ENCODE results near the gene RDH11.
"Not testable (repeated sequence)": the region's sequence is repeated elsewhere in the genome, so short reads cannot be mapped to it uniquely, and the experiment has no call there.

RDH11 gene

DNA sequence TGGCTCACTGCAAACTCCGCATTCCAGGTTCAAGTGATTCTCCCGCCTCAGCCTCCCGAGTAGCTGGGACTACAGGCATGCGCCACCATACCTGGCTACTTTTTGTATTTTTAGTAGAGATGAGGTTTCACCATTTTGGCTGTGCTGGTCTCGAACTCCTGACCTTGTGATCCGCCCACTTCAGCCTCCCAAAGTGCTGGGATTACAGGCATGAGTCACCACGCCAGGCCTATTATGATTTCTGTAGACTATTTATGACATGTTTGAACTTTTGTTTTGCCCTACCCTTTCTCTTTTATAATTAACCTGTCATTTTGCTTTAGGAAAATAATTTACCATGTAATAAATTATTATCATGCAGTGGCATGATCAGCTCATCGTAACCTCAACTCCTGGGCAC lies 5.9 kb upstream of the RDH11 start, which contains the start of gene RDH12:
Gene RDH12 (plus strand): TSS at position 395 of the 400 bp plus-strand sequence. CDS start 20,757 bp downstream, outside the sequence.
- not testable (repeated sequence) for DNase-seq

DNA sequence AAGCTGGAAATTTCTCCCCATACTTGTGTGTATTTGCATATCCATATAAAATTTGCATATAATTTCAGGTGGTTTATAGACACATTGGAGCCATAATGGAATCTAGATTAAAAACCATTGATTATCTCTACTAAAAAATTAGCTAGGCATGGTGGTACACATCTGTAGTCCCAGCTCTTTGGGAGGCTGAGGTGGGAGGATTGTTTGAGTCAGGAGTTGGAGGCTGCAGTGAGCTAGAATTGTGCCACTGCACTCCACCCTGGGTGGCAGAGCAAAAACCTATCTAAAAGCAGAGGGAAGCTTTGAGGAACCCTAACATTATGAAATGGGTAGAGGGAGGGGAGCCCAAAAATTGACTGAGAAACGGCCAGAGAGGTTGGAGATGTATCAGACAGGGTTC lies 2.6 kb upstream of the RDH11 start:
- DNase-seq = no peak

DNA sequence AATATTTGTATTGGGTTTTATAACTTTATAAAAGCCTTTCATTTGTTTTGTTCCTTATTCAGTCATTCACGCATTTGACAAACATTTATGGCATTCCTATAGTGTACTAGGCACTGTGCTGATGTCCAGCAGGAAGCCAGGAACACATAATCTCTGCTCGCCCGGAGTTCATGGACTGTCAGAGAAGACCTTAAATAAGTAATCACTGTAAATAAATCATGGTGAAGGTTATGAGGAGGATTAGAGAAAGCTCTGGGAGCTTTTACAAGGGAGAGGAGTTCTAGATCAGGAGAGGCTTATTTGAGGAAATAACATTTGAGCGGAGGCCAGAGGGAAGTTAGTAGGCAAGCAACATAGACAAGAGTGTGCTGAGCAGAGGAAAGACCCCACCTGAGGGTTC lies 1.4 kb upstream of the RDH11 start:
- DNase-seq = no peak

DNA sequence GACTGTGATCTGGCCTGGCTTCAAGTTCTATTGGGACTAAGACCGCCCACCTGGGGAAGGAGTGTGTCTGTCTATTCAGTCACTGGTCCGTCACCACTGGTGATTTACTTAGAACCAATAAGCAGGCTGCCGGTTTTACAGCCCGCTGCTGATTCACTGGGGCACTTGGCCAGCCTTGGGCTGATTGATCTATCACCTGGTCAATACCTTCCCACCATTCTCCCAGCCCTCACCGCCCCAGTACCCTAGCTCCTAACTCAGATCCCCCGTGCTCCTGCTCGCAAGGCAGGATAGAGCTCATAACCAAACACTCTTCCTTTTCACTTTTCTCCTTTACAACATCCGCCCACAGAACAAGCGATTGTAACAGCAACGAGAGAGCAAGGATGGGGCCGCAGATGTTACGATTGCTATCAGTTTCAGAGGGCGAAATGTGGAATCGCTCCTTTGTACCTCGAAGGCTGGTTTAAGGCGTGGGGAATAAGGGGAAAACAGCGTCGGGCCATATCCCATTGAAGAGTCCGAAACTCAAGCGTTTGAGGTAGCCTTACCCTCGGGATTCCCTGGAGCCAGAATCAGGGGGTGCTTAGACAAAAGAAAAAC lies 672 bp downstream of the RDH11 start:
- peak; percentile 20 for DNase-seq

DNA sequence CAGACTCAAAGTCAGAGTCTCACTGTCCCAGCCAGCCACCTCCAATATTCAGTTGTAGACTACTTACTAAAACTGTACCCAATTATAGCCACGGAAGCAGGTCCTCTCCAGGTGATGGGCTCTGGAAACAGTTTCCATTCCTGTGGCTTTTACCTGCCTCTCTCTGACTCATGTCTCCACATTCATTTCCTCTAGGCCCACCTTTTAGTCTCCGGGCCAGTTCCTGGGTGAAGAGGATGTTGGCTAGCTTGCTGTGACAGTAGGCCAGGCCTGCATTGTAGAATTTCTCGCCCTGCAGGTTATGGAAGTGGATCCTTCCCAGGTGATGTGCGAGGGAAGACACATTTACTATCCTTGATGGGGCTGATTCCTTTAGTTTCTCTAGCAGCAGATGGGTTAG lies 5.6 kb downstream of the RDH11 start:
- DNase-seq = no peak

DNA sequence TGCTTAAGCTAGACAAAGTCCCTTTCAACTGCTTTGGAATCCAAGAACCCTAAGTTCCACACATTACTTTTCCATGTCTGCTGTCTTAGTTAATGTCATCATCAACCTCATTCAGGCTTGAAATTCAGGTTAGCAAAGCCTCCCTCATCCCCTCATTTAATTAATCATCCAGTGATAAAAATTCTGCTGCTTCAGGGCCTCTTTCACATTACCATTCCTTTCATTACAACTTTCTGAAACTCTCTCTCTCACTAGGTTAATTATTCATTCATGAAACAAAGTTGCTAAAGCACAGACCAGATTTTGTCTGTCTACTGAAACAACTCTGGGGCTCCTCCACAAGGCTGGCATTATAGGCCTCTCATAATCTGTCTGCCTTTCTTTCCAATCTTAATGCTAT lies 11.7 kb downstream of the RDH11 start:
- no peak for DNase-seq

DNA sequence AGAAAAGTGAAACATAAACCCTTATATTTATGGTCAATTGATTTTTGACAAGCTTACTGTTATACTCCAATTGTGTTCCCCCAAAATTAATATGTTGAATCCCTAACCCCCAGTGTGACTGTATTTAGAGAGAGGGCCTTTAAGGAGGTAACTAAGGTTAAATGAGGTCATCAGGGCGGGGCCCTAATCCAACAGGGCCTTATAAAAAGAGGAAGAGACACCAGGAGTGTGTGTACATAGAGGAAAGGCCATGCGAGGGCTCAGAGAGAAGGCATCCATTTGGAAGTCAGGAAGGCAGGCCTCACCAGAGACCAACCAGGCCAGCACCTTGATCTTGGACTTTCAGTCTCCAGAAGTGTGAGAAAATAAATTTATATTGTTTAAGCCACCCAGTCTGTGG lies 14.6 kb downstream of the RDH11 start:
- no peak for DNase-seq

DNA sequence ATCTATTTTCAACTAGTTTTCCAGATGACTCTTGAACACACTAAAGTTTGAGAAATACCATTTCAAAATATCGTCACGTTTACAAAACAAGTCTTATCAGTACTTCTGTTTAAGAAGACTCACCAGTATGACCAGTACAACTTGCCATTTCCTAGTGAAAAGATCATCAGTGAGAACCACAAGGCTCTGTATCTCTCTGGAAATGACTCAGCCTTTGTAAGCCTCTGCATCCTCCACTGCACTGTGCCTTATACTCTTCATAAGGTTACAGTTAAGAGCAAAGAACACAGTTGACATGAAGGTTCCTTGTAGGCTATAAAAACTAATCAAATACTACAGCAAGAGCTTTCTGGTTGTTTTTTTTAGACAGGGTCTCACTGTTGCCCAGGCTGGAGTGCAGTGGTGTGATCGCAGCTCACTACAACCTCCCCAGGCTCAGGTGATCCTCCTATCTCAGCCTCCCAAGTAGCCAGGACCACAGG lies 15.4 kb downstream of the RDH11 start:
- no peak for DNase-seq

DNA sequence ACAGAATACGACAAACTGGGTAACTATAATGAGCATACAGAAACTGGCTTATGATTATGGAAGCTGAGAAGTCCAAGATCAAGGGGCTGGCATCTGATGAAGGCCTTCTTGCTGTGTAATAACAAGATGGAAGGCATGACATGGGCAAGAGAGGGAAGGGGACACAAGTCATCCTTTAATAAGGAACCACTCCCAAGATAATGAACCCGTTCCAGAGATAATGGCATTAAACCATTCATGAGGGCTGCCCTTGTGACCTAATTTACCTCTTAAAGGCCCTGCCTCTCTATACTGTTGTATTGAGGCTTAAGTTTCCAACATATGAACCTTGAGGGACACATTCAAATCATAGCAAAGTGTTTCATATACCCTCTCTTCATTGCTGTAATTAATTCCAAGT lies 16.6 kb downstream of the RDH11 start:
- no peak for DNase-seq

DNA sequence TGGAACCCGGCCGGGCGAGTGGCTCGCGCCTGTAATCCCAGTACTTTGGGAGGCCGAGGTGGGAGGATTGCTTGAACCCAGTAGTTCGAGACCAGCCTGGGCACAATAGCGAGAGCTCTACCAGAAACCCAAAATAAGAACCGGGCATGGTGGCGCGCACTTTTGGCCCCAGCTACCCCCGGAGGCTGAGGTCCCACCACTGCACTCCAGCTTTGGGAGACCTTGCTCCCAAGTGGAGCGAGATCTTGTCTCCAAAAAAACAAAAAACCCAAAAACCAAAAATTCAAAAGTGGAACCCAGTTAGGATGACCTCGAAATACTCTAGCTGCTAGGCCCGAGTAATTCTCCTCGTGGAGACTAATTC lies 20.4 kb downstream of the RDH11 start:
- DNase-seq = no peak

DNA sequence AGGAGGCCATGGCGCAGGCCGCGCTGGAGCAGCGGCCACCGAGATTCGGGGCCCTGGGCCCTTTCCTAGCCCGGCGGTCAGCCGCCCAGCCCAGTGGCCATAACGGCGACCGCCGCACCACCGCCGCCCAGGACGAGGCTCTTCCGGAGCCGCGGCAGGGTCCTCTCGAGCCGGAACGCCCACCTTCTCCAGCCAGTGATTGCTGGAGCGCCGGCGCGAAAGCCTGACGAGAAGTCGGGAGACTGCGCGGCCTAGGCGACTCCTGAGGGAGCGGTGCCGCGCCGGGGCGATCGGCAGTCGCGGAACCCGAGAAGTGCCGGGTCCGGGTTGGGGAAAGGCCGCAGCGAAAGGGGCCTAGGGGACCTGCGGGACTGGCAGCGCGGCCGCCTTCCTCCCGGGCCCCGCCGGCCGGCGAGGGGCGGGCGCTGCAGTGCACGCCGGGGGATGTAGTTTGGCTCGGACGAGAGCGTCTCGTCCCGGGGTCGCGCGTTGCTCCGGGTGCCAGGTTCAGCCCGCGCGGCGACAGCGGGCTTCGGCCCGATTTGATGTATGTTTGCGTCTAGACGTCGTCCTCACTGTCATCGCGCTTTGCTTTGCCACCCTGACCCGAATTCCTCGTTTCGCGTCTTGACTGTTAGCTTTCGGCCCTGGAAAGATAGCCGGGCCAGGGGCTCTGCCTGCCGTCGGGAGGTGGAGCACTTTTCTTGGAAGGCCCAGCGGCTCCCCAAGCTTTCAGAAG lies 20.9 kb downstream of the RDH11 start, which contains the start of gene VTI1B:
Gene VTI1B (minus strand): TSS at position 153 of the 739 bp plus-strand sequence. CDS start 143 bp downstream, at position 10.
- no peak for DNase-seq

DNA sequence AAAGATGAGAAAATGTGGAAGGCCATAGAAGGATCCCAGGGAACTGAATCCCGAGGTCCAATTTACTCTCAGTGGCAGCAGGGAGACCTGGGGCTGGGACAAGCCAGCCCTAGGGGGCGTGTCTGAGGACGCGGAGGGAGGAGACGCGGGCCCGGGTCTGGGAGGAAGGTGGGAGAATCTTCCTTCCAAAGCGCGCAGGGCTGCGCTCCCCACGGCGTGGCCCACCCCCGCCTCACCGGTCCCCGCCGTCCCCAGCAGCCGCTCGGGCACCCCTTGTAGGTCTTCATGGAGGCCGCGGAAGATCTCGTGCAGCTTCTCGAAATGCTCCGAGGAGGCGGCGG lies 21.5 kb downstream of the RDH11 start:
- no peak for DNase-seq

DNA sequence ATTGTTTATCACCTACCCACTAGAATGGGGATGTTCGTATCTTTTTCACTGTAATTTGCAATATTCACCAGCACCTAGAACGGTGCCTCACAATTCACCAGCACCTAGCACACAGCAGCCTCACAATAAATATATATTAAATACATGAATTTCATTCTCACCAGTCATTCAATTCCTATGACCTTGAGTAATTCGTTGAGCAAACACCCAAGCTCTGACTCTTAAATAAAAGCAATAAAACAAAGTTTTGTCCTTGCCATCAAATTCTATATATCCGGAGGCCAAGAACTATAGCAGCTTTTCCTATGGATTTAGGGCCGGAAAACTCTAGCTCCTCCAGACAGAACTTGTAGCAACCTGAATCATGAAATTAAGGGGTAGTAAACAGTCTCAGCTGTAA lies 22.1 kb downstream of the RDH11 start:
- no peak for DNase-seq

DNA sequence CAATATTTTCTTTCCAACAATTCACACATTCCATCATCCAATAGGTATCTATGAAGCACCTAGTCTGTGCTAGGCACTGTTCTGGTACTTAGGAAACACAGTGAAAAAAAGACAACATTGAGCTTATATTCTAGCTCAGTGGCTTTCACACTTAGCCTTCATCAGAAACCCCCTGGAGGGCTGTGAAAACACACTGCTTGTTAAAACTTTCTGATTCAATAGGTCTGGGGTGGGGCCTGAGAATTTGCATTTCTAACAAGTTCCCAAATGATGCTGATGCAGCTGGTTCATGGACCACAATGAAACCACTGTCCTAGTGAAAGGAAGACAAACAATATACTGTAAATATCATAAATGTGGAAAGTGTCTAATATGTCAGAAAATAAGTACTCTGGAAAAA lies 27.0 kb downstream of the RDH11 start:
- DNase-seq = no peak

DNA sequence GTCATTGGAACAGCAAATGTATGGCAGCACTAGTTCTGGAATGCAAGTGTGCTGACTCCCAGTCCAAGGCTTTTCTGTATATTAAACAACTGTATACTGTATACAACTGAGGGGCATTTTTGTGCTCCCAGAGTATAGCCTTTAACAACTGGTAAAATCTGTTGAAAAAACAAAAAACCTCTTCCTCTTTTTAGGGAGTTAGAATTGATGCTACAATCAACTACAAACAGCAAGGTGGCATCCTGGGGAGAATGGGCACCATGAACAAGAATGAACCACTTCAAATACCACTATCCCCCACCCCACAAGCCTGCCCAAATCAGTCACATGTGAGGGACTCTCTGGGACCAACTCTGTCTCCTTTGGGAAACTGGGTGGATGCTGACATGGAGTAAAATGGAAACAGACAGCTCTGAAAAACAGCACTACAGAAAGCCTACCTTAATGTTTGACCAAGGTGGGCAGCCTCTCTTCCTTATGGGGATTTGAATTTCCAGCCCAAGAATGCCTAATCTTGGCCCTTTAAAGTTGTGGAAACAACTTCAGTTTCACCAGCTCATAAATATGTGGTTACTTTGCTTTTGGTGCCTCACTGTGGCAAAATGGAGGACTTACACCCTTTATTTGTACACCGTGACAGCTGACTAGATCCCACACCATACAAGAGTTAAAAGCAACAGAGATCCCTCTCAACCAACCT lies 28.7 kb downstream of the RDH11 start:
- no peak for DNase-seq

DNA sequence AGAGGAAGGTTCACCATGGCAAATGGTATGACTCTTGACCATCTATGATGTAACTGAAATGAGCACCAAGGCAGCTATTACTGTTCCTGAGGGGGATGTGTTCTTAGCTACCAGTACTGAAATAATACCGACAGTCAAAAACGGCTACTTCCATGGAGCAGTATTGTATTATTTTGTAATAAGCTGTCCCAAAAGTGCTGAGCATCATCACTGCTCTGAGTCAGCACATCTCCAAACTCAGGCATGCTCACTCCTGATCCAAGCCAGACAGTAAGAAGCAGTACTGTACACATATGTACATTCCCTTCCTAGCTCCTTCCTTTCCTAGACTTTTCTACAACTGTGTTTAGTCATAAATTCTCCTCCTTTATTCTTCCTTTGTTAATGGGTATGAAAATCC lies 29.7 kb downstream of the RDH11 start:
- DNase-seq = no peak

DNA sequence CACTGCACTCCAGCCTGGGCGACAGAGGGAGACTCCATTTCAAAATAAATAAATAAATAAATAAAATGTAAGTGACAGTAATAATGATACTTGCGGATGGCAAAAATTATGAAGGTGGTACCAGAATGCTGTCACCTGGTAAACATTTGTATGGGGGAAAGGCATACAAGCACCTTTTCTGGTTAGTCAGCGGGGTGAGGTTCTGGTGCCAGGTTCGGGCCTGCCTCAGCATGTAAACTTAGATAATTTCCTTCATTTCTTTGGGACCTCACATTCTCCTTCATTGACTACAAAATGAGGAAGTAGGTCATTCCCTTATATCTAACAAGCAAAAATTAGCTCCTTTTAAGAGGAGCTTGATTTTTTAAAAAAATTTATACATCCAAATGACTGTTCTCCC lies 31.9 kb downstream of the RDH11 start:
- DNase-seq = no peak

DNA sequence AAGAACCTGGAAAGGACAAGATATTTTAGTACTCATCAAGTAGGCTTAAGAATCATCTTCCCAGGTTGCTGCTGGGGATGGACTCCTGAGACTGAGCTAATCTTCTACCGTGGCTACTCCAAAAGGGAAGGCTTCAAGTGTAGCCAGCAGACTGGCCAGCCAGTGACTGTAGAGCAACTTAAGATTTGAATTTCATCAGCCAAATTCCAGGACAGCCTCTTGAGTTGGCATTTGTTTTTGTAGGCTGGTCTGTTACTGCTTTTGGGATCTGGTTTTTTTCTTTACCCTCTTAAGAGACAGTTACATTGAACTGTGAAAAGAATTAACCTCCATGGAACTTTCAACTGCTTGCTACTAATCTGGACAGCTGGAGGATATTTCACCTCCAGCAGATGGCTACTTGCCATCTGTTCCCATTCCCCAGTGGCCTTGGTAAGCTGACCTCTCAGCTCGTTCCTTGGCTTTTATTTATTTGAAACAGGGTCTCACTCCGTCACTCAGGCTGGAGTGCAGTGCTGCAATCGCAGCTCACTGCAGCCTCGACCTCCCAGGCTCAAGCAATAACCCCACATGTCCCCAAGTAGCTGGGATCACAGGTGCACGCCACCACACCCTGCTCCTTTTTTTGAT lies 41.8 kb downstream of the RDH11 start:
- DNase-seq = no peak

DNA sequence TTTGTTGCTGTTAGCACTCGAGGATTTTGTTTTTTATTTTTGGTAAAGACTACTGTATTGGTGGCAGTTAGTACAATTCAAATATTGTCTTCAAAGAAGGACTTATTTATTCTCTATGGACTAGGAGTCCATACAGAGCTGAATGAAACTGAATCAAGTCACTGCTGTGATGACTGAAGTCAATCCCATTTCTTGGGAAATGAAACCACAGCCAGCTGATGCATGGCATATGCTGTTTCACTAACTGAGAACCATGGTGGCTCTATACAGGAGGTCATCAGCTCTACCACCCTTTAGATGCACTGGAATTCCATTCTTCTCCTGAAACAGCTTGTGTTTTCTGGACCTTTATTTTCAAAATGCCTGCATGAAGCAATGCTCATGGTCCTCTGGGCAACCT lies 43.4 kb downstream of the RDH11 start:
- DNase-seq = no peak

DNA sequence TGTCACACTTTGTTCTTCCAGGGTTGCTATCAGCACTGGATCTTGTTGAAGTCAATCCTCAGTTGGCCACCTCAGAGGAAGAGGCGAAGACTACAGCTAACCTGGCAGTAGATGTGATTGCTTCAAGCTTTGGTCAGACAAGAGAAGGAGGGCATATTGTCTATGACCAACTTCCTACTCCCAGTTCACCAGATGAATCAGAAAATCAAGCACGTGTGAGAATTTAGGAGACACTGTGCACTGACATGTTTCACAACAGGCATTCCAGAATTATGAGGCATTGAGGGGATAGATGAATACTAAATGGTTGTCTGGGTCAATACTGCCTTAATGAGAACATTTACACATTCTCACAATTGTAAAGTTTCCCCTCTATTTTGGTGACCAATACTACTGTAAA lies 44.9 kb downstream of the RDH11 start:
- no peak for DNase-seq

DNA sequence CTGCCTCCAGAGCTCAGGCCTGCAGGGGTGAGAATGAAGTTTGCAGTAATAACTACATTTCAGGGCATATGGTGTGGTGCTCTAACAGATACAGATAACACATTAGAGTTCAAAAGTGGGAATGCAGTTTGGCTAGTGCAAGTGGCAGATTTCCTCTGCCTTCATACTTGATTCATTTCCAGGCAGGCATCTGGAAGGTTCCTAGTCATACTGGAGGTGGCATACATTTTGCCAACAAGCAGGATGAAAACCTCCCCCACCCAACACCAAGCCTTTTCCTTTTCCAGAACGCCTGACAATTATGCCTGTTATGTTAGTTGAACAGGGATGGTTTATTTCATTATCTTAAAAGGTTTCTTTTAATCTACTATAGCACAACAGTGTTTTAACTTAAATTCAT lies 45.4 kb downstream of the RDH11 start:
- DNase-seq = no peak

DNA sequence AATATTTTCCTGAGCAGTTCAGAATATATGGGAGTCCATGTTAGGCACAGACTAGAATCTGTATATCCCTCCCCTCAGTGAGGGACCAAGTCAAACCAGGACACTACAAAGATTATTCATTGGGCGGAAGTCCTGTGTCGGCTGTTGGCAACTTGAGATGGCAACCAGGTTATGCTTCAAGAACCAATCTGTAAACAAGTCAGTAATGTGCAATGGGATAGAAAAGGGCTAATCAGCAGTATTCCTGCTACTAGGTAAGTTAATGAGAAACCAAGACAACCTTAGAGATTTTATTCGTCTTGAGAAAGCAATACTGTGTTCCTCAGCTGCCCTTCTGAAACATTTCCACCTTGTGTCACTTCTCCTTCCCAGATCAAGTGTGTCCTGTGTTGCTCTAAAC lies 49.4 kb downstream of the RDH11 start:
- no peak for DNase-seq

DNA sequence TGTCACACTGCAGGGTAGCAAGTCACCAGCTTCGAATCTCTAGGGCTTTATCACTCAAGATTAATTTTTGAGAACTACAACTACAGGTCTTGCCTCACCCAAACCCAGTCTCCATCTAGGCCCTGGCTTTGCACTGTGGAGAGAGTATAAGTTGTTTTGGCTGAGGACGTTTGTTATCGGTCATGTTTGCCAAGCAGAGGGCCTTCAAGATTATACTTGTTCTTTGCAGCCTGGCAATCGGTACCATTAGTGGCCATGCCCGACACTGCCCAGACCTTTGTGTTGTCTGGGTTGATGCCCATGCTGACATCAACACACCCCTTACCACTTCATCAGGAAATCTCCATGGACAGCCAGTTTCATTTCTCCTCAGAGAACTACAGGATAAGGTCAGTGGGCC lies 50.1 kb downstream of the RDH11 start:
- no peak for DNase-seq

DNA sequence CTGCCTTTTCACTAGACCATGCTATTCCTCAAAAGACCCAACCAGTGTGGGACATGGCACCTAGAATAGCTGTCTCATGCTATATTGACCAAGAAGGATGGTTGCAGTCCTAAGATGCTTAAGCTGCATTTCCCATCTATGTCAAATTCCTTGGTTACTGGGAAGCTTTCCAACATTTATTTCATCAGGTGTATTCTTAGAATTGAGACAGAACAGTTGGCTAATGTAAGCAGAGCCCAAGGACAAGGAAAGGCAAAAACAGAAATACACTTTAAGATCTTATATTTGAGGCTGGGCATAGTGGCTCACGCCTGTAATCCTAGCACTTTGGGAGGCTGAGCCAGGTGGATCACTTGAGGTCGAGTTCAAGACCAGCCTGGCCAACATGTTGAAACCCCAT lies 51.1 kb downstream of the RDH11 start:
- no peak for DNase-seq

Data from SIG-M5 (cell line).